ENCODE data around the gene AURKB. TPM values are rescaled to one million over a fixed set of nuclear protein-coding genes. Genes with fewer than 3 reads are reported as not detected.

The AURKB gene
- total and polyA plus RNA-seq, 2 donors (not counting 1 experiment from before 2014, with no cell fraction given), result 1.1 to 5.3 TPM

- Mint-ChIP-seq H3K27me3 (no peaks in the 10 kb centered on the region), H3K9me3 (ENCODE audit: insufficient read depth) (no peaks in the 10 kb centered on the region), H3K27ac (no peak overlapping the region), H3K4me3 (no peak overlapping the region), H3K4me1 (peaks cover 15% of the 10 kb centered on the region)
- H3K79me2 ChIP-seq (ENCODE audit: control insufficient read depth, insufficient read depth, low read length), result peaks cover 5% of the 10 kb centered on the region
- no peak overlapping the region for H3K4me3 ChIP-seq (ENCODE audit: control extremely low read depth in 1 of 5, extremely low read depth in 1 of 5, insufficient read depth in 1 of 5, low read depth in 2 of 5, low read length in 4 of 5)
- no peaks in the 10 kb centered on the region for H3K27me3 ChIP-seq (replicated peaks in 1 of 4; ENCODE audit: control extremely low read depth in 1 of 4, control insufficient read depth in 3 of 4, insufficient read depth in 4 of 4, low read length in 3 of 4)
- H3K4me2 ChIP-seq (replicated peaks; ENCODE audit: low read depth, low read length, poor library complexity, severe bottlenecking), result no peak overlapping the region
- H3K27ac ChIP-seq (ENCODE audit: low read length in 2 of 2), result no peak overlapping the region
- DNase-seq (no peak), ATAC-seq (ENCODE audit: low read depth) (no peak)
- H3K4me1 ChIP-seq (ENCODE audit: control insufficient read depth in 2 of 2, insufficient read depth in 2 of 2, low read length in 2 of 2), result peaks cover 9 to 22% of the 10 kb centered on the region in 2 donors
- H2AFZ ChIP-seq (ENCODE audit: insufficient read depth, low read depth, low read length, poor library complexity, severe bottlenecking), result no peak overlapping the region
- no peaks in the 10 kb centered on the region for H3K36me3 ChIP-seq (replicated peaks in 1 of 2; ENCODE audit: control extremely low read depth in 1 of 2, control insufficient read depth in 1 of 2, extremely low read depth in 1 of 2, insufficient read depth in 2 of 2, low read length in 1 of 2)
- no peaks in the 10 kb centered on the region for H3K9me3 ChIP-seq (ENCODE audit: control extremely low read depth in 1 of 3, control insufficient read depth in 2 of 3, insufficient read depth in 1 of 3, low read length in 2 of 3)
- no peak overlapping the region for H3K9ac ChIP-seq (ENCODE audit: low read length)
- ChIA-PET CTCF (interaction anchor here (1.7 to 2.7 kb wide), 4 partner anchors 9 to 93 kb away, joined by 4 to 11 read pairs (median 6); partner anchors contain the start of genes BORCS6 and SLC25A35), POLR2A (interaction anchor here (0.5 to 0.7 kb wide), 2 partner anchors 35 to 63 kb away, joined by 4 to 6 read pairs; partner anchors contain the start of gene CTC1)
- TF ChIP-seq CTCF (IDR thresholded peaks at IDR 0.05) (no peak), EZH2 (IDR thresholded peaks at IDR 0.05; ENCODE audit: borderline replicate concordance, insufficient read depth, low read depth, low read length, poor library complexity, severe bottlenecking) (no peak)
- WGBS (ENCODE audit: insufficient coverage), result 87% methylated on average over 8 of the region's 14 CpGs
- no peaks in the 10 kb centered on the region for H4K20me1 ChIP-seq (ENCODE audit: control insufficient read depth, insufficient read depth, low read length, poor library complexity, severe bottlenecking)
- intact Hi-C loops (cut with micrococcal nuclease), result loop anchor here (5.0 kb wide), 1 partner anchor 35 kb away; the partner anchor contains the start of genes CTC1 and PFAS
Observed at GRCh38 chr17:8212312-8213180, 2.2 kb upstream of the AURKB start.

Measured in B cell (primary cell).